C4-2B (cell line): ENCODE data around the gene LLCFC1.

ENCODE experiments used
- ZFX ChIP-seq: fragments of 450-650 bp; IDR thresholded peaks from 2 replicates; pipeline ENCODE4 v1.6.1; 2017
- TF ChIP-seq, protein P1 (sequence below): fragments of 450-650 bp; conservative IDR thresholded peaks from 2 replicates; pipeline ENCODE4 v1.5.1; 2017; ENCODE audit warnings: mild to moderate bottlenecking

DNA sequence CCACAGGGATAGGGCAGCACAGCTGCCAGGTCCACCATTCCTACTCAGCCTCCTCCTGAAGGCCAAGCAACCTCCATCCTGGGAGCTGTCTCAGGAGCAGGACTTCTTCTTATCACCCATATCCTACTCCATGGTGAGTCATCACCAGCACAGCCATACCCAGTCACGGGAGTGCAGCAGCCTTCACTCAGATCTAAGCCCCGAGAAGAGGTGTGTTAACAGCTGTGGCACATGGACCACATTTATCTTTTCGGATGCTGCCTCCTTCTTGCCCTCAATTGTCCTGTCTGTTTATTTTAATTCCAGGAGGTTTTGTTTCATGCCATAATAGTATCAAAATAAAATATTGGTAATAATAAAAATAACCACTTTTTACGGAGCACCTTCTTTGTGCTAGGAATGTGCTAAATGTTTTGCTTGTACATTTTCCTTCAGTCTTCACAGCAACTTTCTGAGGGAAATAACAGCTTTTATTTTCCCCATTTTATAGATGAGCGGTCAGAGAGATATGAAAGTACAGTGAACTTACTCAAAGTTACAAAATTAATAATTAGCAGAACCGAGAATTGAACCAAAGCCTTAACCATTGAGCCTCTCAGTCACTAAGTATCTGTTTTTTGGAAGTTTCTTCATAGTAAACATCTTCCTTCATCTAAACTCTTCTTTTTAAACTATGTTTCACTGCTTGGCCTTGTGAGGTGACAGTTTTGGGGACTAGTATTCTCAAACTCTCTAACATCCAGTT lies 25.4 kb downstream of the LLCFC1 start:
- TF ChIP-seq, protein P1, sequence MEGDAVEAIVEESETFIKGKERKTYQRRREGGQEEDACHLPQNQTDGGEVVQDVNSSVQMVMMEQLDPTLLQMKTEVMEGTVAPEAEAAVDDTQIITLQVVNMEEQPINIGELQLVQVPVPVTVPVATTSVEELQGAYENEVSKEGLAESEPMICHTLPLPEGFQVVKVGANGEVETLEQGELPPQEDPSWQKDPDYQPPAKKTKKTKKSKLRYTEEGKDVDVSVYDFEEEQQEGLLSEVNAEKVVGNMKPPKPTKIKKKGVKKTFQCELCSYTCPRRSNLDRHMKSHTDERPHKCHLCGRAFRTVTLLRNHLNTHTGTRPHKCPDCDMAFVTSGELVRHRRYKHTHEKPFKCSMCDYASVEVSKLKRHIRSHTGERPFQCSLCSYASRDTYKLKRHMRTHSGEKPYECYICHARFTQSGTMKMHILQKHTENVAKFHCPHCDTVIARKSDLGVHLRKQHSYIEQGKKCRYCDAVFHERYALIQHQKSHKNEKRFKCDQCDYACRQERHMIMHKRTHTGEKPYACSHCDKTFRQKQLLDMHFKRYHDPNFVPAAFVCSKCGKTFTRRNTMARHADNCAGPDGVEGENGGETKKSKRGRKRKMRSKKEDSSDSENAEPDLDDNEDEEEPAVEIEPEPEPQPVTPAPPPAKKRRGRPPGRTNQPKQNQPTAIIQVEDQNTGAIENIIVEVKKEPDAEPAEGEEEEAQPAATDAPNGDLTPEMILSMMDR, result no peak
- no peak for TF ChIP-seq ZFX
